Neural progenitor cell (in vitro differentiated cells): ENCODE results near the gene CBL.

Experiments used
- EZH2 ChIP-seq: fragments of 200-600 bp; sonication (generic); IDR thresholded peaks from 2 replicates; pipeline ENCODE4 v1.6.1; 2017; ENCODE audit warnings: antibody characterized with exemption, mild to moderate bottlenecking, moderate library complexity
- EZH2phosphoT487 ChIP-seq: fragments of 200-600 bp; sonication (generic); IDR thresholded peaks from 2 replicates; pipeline ENCODE4 v1.6.1; 2017; ENCODE audit warnings: antibody characterized with exemption
- TF ChIP-seq, protein P1 (sequence below): fragments of 200-600 bp; sonication (generic); IDR thresholded peaks from 2 replicates; pipeline ENCODE4 v1.5.1; 2017; ENCODE audit warnings: antibody characterized with exemption, mild to moderate bottlenecking

DNA sequence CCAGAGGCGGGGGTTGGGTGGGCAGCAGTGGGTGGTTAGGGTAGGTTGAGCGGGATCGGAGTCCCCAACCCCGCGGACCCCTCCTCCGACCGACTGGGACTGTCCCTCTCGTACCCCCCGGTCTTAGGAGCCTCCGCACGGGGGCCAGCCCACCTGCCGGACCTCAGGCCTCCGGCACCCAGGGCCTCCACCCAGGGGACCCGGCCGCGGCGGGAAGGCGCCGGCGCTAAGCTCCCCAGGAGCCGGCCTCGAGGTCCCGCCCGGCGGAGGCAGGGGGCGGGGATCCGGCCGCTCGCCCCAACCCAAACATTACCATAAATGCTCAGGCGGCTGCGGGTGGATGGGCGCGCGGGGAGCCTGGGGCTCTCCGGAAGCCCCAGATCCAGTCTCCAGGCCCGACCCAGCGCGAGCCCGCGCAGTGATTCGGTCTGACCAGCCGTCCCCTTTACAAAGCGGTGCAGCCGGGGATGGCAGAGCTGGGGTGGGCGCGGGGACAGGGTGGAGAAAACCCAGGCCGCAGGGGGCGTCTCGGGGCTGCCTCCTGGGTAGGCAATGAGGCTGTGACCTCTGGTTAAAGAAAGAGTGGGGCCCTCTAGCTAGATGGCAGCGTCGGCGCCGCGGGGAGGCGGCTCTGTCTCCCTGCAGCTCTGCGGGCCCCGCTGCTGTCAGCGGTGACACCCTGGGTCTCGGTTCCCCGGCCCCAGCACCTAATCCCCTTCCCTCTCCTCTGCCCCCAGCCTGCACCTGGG is 114.8 kb downstream of the CBL start:
- TF ChIP-seq, protein P1, sequence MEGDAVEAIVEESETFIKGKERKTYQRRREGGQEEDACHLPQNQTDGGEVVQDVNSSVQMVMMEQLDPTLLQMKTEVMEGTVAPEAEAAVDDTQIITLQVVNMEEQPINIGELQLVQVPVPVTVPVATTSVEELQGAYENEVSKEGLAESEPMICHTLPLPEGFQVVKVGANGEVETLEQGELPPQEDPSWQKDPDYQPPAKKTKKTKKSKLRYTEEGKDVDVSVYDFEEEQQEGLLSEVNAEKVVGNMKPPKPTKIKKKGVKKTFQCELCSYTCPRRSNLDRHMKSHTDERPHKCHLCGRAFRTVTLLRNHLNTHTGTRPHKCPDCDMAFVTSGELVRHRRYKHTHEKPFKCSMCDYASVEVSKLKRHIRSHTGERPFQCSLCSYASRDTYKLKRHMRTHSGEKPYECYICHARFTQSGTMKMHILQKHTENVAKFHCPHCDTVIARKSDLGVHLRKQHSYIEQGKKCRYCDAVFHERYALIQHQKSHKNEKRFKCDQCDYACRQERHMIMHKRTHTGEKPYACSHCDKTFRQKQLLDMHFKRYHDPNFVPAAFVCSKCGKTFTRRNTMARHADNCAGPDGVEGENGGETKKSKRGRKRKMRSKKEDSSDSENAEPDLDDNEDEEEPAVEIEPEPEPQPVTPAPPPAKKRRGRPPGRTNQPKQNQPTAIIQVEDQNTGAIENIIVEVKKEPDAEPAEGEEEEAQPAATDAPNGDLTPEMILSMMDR, result no peak
- TF ChIP-seq EZH2phosphoT487, result no peak
- TF ChIP-seq EZH2, result no peak
